AG10803 (cell line): ENCODE measurements around the gene GLT1D1.

Experiments
- DNase-seq: peaks from one replicate; pipeline ENCODE4 v3.0.0; 2010; ENCODE audit warnings: low read depth
- H3K4me3 ChIP-seq: 2 replicates; pipeline ENCODE4 v1.5.1; 2011; ENCODE audit warnings: mild to moderate bottlenecking, low read length, control low read depth
- CTCF ChIP-seq: conservative IDR thresholded peaks from 2 replicates; pipeline ENCODE4 v1.5.1; 2011; ENCODE audit warnings: mild to moderate bottlenecking, low read length, control low read depth, inconsistent platforms

The GLT1D1 gene

GRCh38 chr12:128976120-128976738 lies 123.0 kb downstream of the GLT1D1 start:
- H3K4me3 ChIP-seq: no peak overlapping the region
- DNase-seq: no peak
- TF ChIP-seq CTCF: no peak

- no peak for DNase-seq
- no peak overlapping the region for H3K4me3 ChIP-seq
- no peak for TF ChIP-seq CTCF
Observed at GRCh38 chr12:128977441-128977840, 124.2 kb downstream of the GLT1D1 start.

- no peak for DNase-seq
- TF ChIP-seq CTCF: no peak
- no peak overlapping the region for H3K4me3 ChIP-seq
Observed at GRCh38 chr12:128978067-128978466, 124.8 kb downstream of the GLT1D1 start.

- no peak for DNase-seq
- TF ChIP-seq CTCF: no peak
- H3K4me3 ChIP-seq: no peak overlapping the region
Observed at GRCh38 chr12:128980623-128981022, 127.3 kb downstream of the GLT1D1 start.

GRCh38 chr12:128981971-128982533 lies 128.8 kb downstream of the GLT1D1 start:
- no peak for TF ChIP-seq CTCF
- no peak for DNase-seq
- no peak overlapping the region for H3K4me3 ChIP-seq

- TF ChIP-seq CTCF: no peak
- DNase-seq: no peak
- H3K4me3 ChIP-seq: no peak overlapping the region
Observed at GRCh38 chr12:128982933-128983332, 129.7 kb downstream of the GLT1D1 start.

GRCh38 chr12:128983371-128983770 lies 130.1 kb downstream of the GLT1D1 start:
- DNase-seq: no peak
- H3K4me3 ChIP-seq: no peak overlapping the region
- no peak for TF ChIP-seq CTCF
